NOMO-1 treated with DMSO at 0.1 percent for 48 hours (cell line): ENCODE results near the gene IMPA2.
"Not testable (repeated sequence)": the region's sequence is repeated elsewhere in the genome, so short reads cannot be mapped to it uniquely, and the experiment has no call there.

Source experiments
- DNase-seq: peaks from one replicate; lab custom pipeline; 2025; ENCODE audit not compliant: unreplicated experiment; lab: John Stamatoyannopoulos, UW

Gene IMPA2

DNA sequence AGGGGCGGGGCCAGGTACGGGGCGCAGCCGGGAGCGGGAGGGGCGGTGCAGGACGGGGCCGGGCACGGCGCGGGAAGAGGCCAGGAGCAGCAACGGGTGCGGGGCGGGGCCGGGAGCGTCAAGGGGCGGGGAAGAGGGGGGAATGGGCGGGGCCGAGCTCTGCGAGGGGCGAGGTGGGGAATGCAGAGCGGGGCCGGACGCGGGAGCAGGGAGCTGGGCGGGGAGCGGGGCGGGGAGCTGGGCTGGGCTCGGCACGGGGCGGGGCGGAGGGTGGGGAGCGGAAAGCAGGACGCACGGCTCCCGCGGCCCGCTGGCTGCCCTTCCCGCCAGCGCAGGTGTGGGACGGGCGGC lies at the start of gene IMPA2:
IMPA2 (plus strand) TSS at position 316 of the 351 bp plus-strand sequence. CDS start 163 bp downstream, outside the sequence.
- DNase-seq = no peak

DNA sequence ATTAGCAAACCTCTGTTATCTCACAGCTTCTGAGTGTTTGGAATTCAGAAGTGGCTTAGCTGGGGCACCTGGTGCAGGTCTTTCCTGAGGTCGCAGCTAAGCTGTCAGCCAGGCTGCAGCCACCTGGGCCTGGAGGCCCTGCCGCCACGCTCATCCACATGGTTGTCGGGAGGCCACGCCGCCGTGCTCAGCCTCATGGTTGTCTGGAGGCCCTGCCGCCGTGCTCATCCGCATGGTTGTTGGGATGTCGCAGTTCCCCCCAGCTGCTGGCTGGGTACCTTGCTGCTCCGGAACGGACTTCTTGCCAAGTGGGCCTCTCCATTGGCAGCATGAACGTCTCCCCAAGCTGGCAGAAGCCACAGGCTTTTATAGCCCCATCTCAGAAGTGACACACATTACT lies 48.9 kb upstream of the IMPA2 start:
- DNase-seq = no peak

GRCh38 chr18:11937874-11938478 lies 43.3 kb upstream of the IMPA2 start:
- peak; percentile 58 for DNase-seq

DNA sequence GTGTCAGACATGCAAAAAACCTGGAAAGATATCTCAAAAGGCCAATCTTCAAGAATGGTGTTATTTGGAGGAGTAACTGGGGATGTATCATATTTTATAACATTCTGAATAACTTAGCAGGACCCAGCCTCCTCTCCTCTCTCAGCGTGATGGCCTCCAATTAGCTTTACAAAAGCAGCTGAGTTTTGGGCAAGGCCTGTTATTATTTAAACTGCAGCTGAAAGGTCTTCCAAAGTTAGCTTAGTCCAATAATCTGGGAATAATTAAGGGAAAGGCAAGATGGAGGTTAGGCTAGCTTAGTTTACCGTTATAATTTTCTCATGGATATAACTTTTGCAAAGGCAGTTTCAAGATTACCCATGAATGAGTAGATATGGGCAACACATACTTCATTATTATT lies 40.4 kb upstream of the IMPA2 start:
- DNase-seq = no peak

- no peak for DNase-seq
These were observed 37.8 kb upstream of the IMPA2 start for GRCh38 chr18:11943551-11943950.

GRCh38 chr18:11944252-11944651 lies 37.1 kb upstream of the IMPA2 start:
- DNase-seq = no peak

- DNase-seq = no peak
These were observed 36.5 kb upstream of the IMPA2 start for GRCh38 chr18:11944786-11945185.

- DNase-seq = peak; percentile 10
These were observed 35.3 kb upstream of the IMPA2 start for GRCh38 chr18:11945834-11946659.

DNA sequence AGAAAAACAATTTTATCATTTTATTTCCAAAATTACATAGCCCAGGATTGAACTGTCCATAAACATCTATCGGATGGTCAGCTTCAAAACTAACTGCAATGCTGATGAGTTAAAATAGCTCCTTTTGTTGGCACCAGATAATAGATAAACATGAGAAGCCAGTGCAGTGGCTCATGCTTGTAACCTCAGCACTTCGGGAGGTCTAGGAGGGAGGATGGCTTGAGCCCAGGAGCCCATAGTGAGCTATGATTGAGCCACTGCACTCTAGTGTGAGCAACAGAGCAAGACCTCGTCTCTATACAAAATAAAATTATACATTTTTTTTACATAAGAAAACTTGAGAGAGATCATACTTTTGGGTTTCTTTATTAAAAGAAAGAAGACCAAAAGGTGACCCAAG lies 34.6 kb upstream of the IMPA2 start:
- no peak for DNase-seq

- DNase-seq = peak; percentile 99
These were observed 33.8 kb upstream of the IMPA2 start for GRCh38 chr18:11947214-11948191.

DNA sequence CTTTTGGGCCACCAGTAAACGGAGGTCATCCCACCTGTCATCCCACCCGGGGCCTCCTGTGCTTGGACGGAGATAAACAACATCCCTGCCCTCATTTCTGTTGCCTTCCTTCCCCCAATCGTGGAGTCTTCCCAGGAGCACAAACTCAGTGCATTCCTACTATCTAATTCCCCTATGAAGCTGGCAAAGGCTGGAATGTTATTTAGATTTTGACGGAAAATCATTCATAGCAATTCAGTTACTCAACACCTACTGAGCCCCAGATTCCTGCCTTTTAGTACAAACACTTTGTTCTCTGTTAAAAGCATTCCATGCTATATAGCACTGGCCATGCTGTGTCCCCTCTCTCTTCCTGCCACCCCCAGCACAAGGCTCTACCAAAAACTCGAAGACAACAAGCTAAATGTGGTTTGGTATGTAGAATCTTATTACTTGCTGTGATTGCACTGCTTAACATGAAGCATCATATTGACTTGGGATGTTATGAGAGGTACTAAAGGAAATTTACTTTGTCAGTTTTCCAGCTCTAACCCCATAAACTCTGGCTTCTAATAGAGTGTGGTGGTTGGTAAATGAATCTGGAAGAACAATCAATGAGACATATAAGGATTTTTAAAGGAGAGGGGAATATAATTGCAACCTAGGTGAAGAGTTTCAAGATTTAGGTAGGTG lies 32.3 kb upstream of the IMPA2 start:
- DNase-seq = no peak

DNA sequence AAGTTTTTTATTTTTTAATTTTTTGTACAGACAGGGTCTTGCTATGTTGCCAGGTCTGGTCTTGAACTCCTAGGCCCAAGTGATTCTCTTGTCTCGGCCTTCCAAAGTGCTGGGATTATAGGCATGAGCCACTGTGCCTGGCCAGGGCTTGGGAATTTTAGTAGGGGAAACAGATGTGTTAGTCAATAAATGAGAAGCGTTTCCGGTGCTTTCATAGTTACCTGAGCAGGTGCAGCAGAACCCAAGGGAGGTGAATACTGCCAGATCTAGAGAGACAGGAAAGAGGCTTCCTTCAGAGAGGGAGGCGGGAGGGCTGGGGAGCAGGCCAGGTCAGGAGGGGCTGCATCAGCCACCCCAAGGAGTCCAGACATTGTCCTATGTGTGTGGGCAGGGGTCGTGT lies 30.5 kb upstream of the IMPA2 start:
- no peak for DNase-seq

GRCh38 chr18:11951390-11951851 lies 29.9 kb upstream of the IMPA2 start:
- DNase-seq = no peak

DNA sequence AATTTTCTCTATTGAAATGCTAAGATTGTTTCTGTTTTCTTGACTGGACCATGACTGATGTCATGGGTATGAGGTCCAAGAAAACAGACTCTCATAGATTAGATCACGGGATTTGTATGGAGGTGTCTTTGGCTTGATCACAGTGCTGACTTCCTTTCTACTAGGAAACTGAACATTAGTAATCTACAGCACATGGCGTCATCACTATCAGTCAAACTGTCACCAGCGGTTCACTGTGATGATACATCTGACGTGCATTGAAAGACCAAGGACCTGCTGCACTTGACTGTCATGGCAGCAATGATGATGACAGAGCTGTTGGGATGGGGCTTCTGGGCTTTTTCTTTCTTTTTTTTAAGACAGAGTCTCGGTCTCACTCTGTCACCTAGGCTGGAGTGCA lies 28.2 kb upstream of the IMPA2 start:
- DNase-seq = no peak

DNA sequence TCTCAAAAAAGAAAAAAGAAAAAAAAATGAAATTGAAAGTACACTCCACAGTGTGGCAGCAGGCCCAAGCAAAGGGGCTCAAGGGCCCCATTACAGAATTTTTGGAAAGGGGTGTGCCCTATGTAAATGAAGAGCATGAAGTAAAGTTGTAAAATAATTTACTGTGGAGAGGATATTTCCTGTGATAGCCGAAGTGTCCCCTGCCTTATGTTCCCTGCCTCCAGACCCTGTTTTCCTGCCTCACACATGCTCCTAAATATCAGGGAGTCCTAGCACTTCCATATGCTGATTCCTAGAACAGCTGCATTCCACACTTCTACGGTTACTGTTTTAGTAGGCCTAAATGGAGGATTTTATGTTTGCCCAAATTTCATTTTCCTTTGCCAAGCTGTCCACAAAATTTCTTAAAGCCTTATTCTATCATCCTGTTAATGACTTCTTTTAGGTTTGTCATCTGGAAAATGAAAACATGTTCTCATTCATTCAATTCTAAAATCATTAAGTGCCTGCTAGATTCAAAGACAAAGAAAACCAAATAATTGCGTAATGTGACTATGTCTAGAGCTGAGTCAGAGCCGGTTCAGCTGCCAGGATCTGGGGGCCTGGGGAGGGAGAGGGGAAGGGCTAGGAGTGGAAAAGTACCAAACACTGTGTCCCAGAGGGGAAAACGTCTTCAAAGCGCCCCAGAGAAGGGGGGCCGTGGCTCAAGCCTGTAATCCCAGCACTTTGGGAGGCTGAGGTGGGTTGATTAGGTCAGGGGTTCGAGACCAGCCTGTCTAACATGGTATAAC lies 25.9 kb upstream of the IMPA2 start:
- DNase-seq = peak; percentile 58

- no peak for DNase-seq
These were observed 24.7 kb upstream of the IMPA2 start for GRCh38 chr18:11956371-11957308.

DNA sequence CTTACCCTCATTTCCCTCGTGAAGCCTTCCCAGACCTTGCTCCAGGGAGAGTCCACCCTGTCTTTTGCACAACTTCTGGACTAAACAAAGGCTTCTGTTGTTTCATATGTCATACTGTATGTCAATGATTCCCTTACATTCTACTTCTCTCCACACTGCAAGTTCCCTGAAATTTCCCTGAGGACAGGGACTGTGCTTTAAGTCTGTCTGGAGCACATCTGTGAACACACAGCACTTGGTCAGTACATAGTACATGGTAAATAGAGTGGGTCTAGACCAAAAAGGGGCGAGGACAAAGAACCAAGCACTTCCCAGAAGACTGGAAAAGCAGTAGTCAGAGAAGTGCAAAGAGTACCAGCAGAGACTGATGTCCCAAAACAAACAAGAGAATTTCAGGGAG lies 23.7 kb upstream of the IMPA2 start:
- DNase-seq = no peak

DNA sequence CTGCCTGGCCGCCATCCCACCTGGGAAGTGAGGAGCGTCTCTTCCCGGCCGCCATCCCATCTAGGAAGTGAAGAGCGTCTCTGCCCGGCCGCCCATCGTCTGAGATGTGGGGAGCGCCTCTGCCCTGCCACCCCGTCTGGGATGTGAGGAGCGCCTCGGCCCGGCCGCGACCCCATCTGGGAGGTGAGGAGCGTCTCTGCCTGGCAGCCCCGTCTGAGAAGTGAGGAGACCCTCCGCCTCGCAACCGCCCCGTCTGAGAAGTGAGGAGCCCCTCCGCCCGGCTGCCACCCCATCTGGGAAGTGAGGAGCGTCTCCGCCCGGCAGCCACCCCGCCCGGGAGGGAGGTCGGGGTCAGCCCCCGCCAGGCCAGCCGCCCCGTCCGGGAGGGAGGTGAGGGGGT lies 21.7 kb upstream of the IMPA2 start:
- not testable (repeated sequence) for DNase-seq
